Thymus (tissue), 11 donors: ENCODE results near the gene C10orf105. TPM values are rescaled to one million over a fixed set of nuclear protein-coding genes. Genes with fewer than 3 reads are reported as not detected.

ENCODE experiments used
- DNase-seq, 9 donors: peaks; one replicate each; pipeline ENCODE4 v3.0.0-alpha.2; 2013; ENCODE audit warnings: low spot score in 9 of 9, low read depth in 6 of 9, missing footprints in 1 of 9
- H3K27ac ChIP-seq, 2 donors: one replicate each; pipeline ENCODE4 v1.5.1; 2013; ENCODE audit warnings: control low read depth in 1 of 2, low read depth in 1 of 2, low read length in 1 of 2, mild to moderate bottlenecking in 1 of 2, moderate library complexity in 1 of 2
- H3K27me3 ChIP-seq, 2 donors: one replicate each; pipeline ENCODE4 v1.5.1; 2013; ENCODE audit warnings: low read length in 1 of 2; ENCODE audit not compliant: control insufficient read depth in 2 of 2, insufficient read depth in 1 of 2
- H3K36me3 ChIP-seq, 2 donors: one replicate each; pipeline ENCODE4 v1.5.1; 2013; ENCODE audit warnings: low read length in 1 of 2, mild to moderate bottlenecking in 1 of 2, moderate library complexity in 1 of 2; ENCODE audit not compliant: control insufficient read depth in 2 of 2, insufficient read depth in 2 of 2
- H3K4me1 ChIP-seq, 2 donors: one replicate each; pipeline ENCODE4 v1.5.1; 2013; ENCODE audit warnings: low read length in 2 of 2; ENCODE audit not compliant: control insufficient read depth in 2 of 2, insufficient read depth in 2 of 2
- H3K4me3 ChIP-seq, 2 donors: one replicate each; pipeline ENCODE4 v1.5.1; 2013; ENCODE audit warnings: low read length in 2 of 2, control low read depth in 1 of 2, mild to moderate bottlenecking in 1 of 2
- H3K9me3 ChIP-seq, 2 donors: one replicate each; pipeline ENCODE4 v1.5.1; 2013; ENCODE audit warnings: low read length in 1 of 2, mild to moderate bottlenecking in 1 of 2; ENCODE audit not compliant: control insufficient read depth in 2 of 2, insufficient read depth in 1 of 2
- WGBS: extraction: QIAGEN DNeasy Blood & Tissue Kit; methylation state at CpG from one replicate; pipeline ENCODE4 v1.1.7; 2013; 5-methylcytosine and 5-hydroxymethylcytosine counted together
- polyA plus RNA-seq: library from polyadenylated mRNA; stranded (reverse); fragments of 200-250 nt; gene quantifications from one replicate; pipeline ENCODE4 v1.2.3, GENCODE V29; 2013
- total RNA-seq: library from RNA; stranded (reverse); fragments of 120-200 nt; gene quantifications from one replicate; pipeline ENCODE4 v1.2.4, GENCODE V29; 2013
- donor health status: healthy.

The C10orf105 gene
- total and polyA plus RNA-seq, 2 donors, result 0.42 to 0.68 TPM

- H3K4me3 ChIP-seq, result no peak overlapping the region
- H3K36me3 ChIP-seq, result no peaks in the 10 kb centered on the region
- no peaks in the 10 kb centered on the region for H3K27me3 ChIP-seq
- H3K27ac ChIP-seq, result no peak overlapping the region
- peaks cover 0 to 9% of the 10 kb centered on the region in 2 donors for H3K9me3 ChIP-seq
- WGBS, result 100% methylated on average over 1 of the region's 1 CpG
- no peak for DNase-seq
- peaks cover 16 to 51% of the 10 kb centered on the region in 2 donors for H3K4me1 ChIP-seq
Observed at GRCh38 chr10:71722849-71723248, 3.3 kb upstream of the C10orf105 start.

- Histone ChIP-seq H3K9me3 (peaks cover 0 to 9% of the 10 kb centered on the region in 2 donors), H3K27me3 (no peaks in the 10 kb centered on the region), H3K4me3 (no peak overlapping the region), H3K4me1 (peaks cover 2 to 42% of the 10 kb centered on the region in 2 donors), H3K36me3 (peaks cover 0 to 5% of the 10 kb centered on the region in 2 donors), H3K27ac (no peak overlapping the region)
- WGBS, result 98% methylated on average over 6 of the region's 6 CpGs
- DNase-seq, result no peak
Observed at GRCh38 chr10:71721313-71721712, 1.7 kb upstream of the C10orf105 start.

- H3K27ac ChIP-seq, result no peak overlapping the region
- H3K4me3 ChIP-seq, result no peak overlapping the region
- WGBS, result 98% methylated on average over 4 of the region's 4 CpGs
- H3K27me3 ChIP-seq, result no peaks in the 10 kb centered on the region
- no peak for DNase-seq
- H3K4me1 ChIP-seq, result peaks cover 0 to 42% of the 10 kb centered on the region in 2 donors
- H3K36me3 ChIP-seq, result peaks cover 3 to 10% of the 10 kb centered on the region in 2 donors
- peaks cover 0 to 9% of the 10 kb centered on the region in 2 donors for H3K9me3 ChIP-seq
Observed at GRCh38 chr10:71720288-71720687, 710 bp upstream of the C10orf105 start.

GRCh38 chr10:71719042-71719441 is 536 bp downstream of the C10orf105 start:
- H3K9me3 ChIP-seq, result peaks cover 0 to 9% of the 10 kb centered on the region in 2 donors

GRCh38 chr10:71718165-71718698 is 1.3 kb downstream of the C10orf105 start:
- H3K27ac ChIP-seq, result no peak overlapping the region
- no peaks in the 10 kb centered on the region for H3K27me3 ChIP-seq
- 96% methylated on average over 10 of the region's 10 CpGs for WGBS
- no peak overlapping the region for H3K4me3 ChIP-seq
- H3K36me3 ChIP-seq, result peaks cover 3 to 12% of the 10 kb centered on the region in 2 donors
- no peak for DNase-seq
- peaks cover 0 to 10% of the 10 kb centered on the region in 2 donors for H3K9me3 ChIP-seq
- H3K4me1 ChIP-seq, result peaks cover 20 to 51% of the 10 kb centered on the region in 2 donors

More at GRCh38 chr10:71719042-71719441, 536 bp downstream of the C10orf105 start:
- WGBS, result 96% methylated on average over 7 of the region's 7 CpGs
- Histone ChIP-seq H3K27ac (no peak overlapping the region), H3K36me3 (peaks cover 3 to 12% of the 10 kb centered on the region in 2 donors), H3K4me3 (no peak overlapping the region), H3K4me1 (peaks cover 12 to 51% of the 10 kb centered on the region in 2 donors), H3K27me3 (no peaks in the 10 kb centered on the region)
- no peak for DNase-seq

- H3K4me3 ChIP-seq, result no peak overlapping the region
- H3K9me3 ChIP-seq, result peaks cover 0 to 12% of the 10 kb centered on the region in 2 donors
- 92% methylated on average over 2 of the region's 2 CpGs for WGBS
- H3K27me3 ChIP-seq, result no peaks in the 10 kb centered on the region
- H3K27ac ChIP-seq, result no peak overlapping the region
- H3K36me3 ChIP-seq, result peaks cover 3 to 12% of the 10 kb centered on the region in 2 donors
- peaks cover 26 to 57% of the 10 kb centered on the region in 2 donors for H3K4me1 ChIP-seq
- no peak for DNase-seq
Observed at GRCh38 chr10:71717551-71717951, 2.0 kb downstream of the C10orf105 start.

- Histone ChIP-seq H3K36me3 (peaks cover 3 to 12% of the 10 kb centered on the region in 2 donors), H3K27ac (no peak overlapping the region), H3K9me3 (peaks cover 0 to 12% of the 10 kb centered on the region in 2 donors), H3K4me3 (no peak overlapping the region), H3K4me1 (peaks cover 30 to 62% of the 10 kb centered on the region in 2 donors), H3K27me3 (no peaks in the 10 kb centered on the region)
- 95% methylated on average over 4 of the region's 4 CpGs for WGBS
- no peak for DNase-seq
Observed at GRCh38 chr10:71717056-71717455, 2.5 kb downstream of the C10orf105 start.

GRCh38 chr10:71716426-71716825 is 3.2 kb downstream of the C10orf105 start:
- WGBS, result 97% methylated on average over 5 of the region's 5 CpGs
- no peak overlapping the region for H3K4me3 ChIP-seq
- H3K27me3 ChIP-seq, result no peaks in the 10 kb centered on the region
- peaks cover 0 to 12% of the 10 kb centered on the region in 2 donors for H3K9me3 ChIP-seq
- no peak overlapping the region for H3K27ac ChIP-seq
- peaks cover 3 to 12% of the 10 kb centered on the region in 2 donors for H3K36me3 ChIP-seq
- peaks cover 30 to 67% of the 10 kb centered on the region in 2 donors for H3K4me1 ChIP-seq
- DNase-seq, result no peak

- Histone ChIP-seq H3K4me3 (no peak overlapping the region), H3K36me3 (peaks cover 3 to 12% of the 10 kb centered on the region in 2 donors), H3K9me3 (peaks cover 0 to 12% of the 10 kb centered on the region in 2 donors), H3K27ac (no peak overlapping the region), H3K27me3 (no peaks in the 10 kb centered on the region), H3K4me1 (peaks cover 30 to 67% of the 10 kb centered on the region in 2 donors)
- DNase-seq, result no peak
- WGBS, result 99% methylated on average over 20 of the region's 20 CpGs
Observed at GRCh38 chr10:71715860-71716259, 3.7 kb downstream of the C10orf105 start.
